Measurements from ENCODE around the gene SIPA1L3.

The SIPA1L3 gene

GRCh38 chr19:37926711-37927110 lies 19.7 kb downstream of the SIPA1L3 start:
- no peak overlapping the region for H2AFZ ChIP-seq (ENCODE audit: low read length)
- H3F3A ChIP-seq (ENCODE audit: insufficient read depth, low read length), result peaks cover 1% of the 10 kb centered on the region; the same call in 1 of the 2 replicates
- H4K20me1 ChIP-seq (ENCODE audit: insufficient read depth, low read length), result no peaks in the 10 kb centered on the region
- no peak for DNase-seq
- H3K4me3 ChIP-seq (ENCODE audit: low read length), result no peak overlapping the region
- TF ChIP-seq CTCF (IDR thresholded peaks at IDR 0.05; ENCODE audit: low read length), result no peak
- TF ChIP-seq EZH2 (optimal IDR thresholded peaks at IDR 0.05; ENCODE audit: low read depth, low read length), result no peak
- TF ChIP-seq EZH2phosphoT487 (IDR thresholded peaks at IDR 0.05; ENCODE audit: low read length), result no peak
- H3K9ac ChIP-seq (ENCODE audit: low read length), result no peak overlapping the region
- no peaks in the 10 kb centered on the region for H3K9me2 ChIP-seq (replicated peaks; ENCODE audit: insufficient read depth, low read length)
- H3K4me1 ChIP-seq (ENCODE audit: low read length), result peaks cover 13% of the 10 kb centered on the region
- H3K36me3 ChIP-seq (replicated peaks; ENCODE audit: insufficient read depth, low read length), result no peaks in the 10 kb centered on the region
- peaks cover 11% of the 10 kb centered on the region for H3K79me2 ChIP-seq (ENCODE audit: low read length)
- no peak overlapping the region for H3K4me2 ChIP-seq (ENCODE audit: low read depth, low read length)
- no peaks in the 10 kb centered on the region for H3K9me3 ChIP-seq (replicated peaks; ENCODE audit: insufficient read depth, low read length)
- H3K27ac ChIP-seq (ENCODE audit: low read length), result no peak overlapping the region
- H3K27me3 ChIP-seq (replicated peaks; ENCODE audit: insufficient read depth, low read length), result no peaks in the 10 kb centered on the region

- Histone ChIP-seq H3K27ac (ENCODE audit: low read length) (peak overlapping the region; percentile 22; the same call in 1 of the 2 replicates), H4K20me1 (ENCODE audit: insufficient read depth, low read length) (no peaks in the 10 kb centered on the region), H3K9me2 (replicated peaks; ENCODE audit: insufficient read depth, low read length) (no peaks in the 10 kb centered on the region), H3K4me3 (ENCODE audit: low read length) (no peak overlapping the region), H3K4me2 (ENCODE audit: low read depth, low read length) (no peak overlapping the region), H3K9ac (ENCODE audit: low read length) (no peak overlapping the region), H3F3A (ENCODE audit: insufficient read depth, low read length) (peaks cover 4% of the 10 kb centered on the region), H3K79me2 (ENCODE audit: low read length) (peaks cover 11% of the 10 kb centered on the region), H3K9me3 (replicated peaks; ENCODE audit: insufficient read depth, low read length) (no peaks in the 10 kb centered on the region), H2AFZ (ENCODE audit: low read length) (no peak overlapping the region), H3K36me3 (replicated peaks; ENCODE audit: insufficient read depth, low read length) (no peaks in the 10 kb centered on the region), H3K27me3 (replicated peaks; ENCODE audit: insufficient read depth, low read length) (no peaks in the 10 kb centered on the region), H3K4me1 (ENCODE audit: low read length) (peaks cover 18% of the 10 kb centered on the region)
- DNase-seq, result no peak
- TF ChIP-seq CTCF (IDR thresholded peaks at IDR 0.05; ENCODE audit: low read length), result no peak
These were observed 21.7 kb downstream of the SIPA1L3 start for GRCh38 chr19:37928527-37929286.

GRCh38 chr19:37929355-37929923 lies 22.4 kb downstream of the SIPA1L3 start:
- no peaks in the 10 kb centered on the region for H4K20me1 ChIP-seq (ENCODE audit: insufficient read depth, low read length)
- no peaks in the 10 kb centered on the region for H3K9me2 ChIP-seq (replicated peaks; ENCODE audit: insufficient read depth, low read length)
- H3K79me2 ChIP-seq (ENCODE audit: low read length), result peaks cover 11% of the 10 kb centered on the region
- peaks cover 4% of the 10 kb centered on the region for H3F3A ChIP-seq (ENCODE audit: insufficient read depth, low read length)
- no peaks in the 10 kb centered on the region for H3K27me3 ChIP-seq (replicated peaks; ENCODE audit: insufficient read depth, low read length)
- H3K4me3 ChIP-seq (ENCODE audit: low read length), result no peak overlapping the region
- H3K9ac ChIP-seq (ENCODE audit: low read length), result no peak overlapping the region
- H3K4me1 ChIP-seq (ENCODE audit: low read length), result peaks cover 18% of the 10 kb centered on the region
- H3K9me3 ChIP-seq (replicated peaks; ENCODE audit: insufficient read depth, low read length), result no peaks in the 10 kb centered on the region
- H3K36me3 ChIP-seq (replicated peaks; ENCODE audit: insufficient read depth, low read length), result no peaks in the 10 kb centered on the region
- DNase-seq, result no peak
- TF ChIP-seq CTCF (IDR thresholded peaks at IDR 0.05; ENCODE audit: low read length) (no peak), EZH2 (optimal IDR thresholded peaks at IDR 0.05; ENCODE audit: low read depth, low read length) (no peak), EZH2phosphoT487 (IDR thresholded peaks at IDR 0.05; ENCODE audit: low read length) (no peak)
- H3K27ac ChIP-seq (ENCODE audit: low read length), result no peak overlapping the region
- H3K4me2 ChIP-seq (ENCODE audit: low read depth, low read length), result no peak overlapping the region
- H2AFZ ChIP-seq (ENCODE audit: low read length), result no peak overlapping the region
